Activated CD4-positive, alpha-beta T cell treated with anti-CD3 and anti-CD28 coated beads, Interleukin-2, amount 10 ng/mL, durations not matched to agents 7 days and 5 days (primary cell): ENCODE results near the gene API5. TPM values are rescaled to one million over a fixed set of nuclear protein-coding genes. Genes with fewer than 3 reads are reported as not detected.
"Not testable (repeated sequence)": the region's sequence is repeated elsewhere in the genome, so short reads cannot be mapped to it uniquely, and the experiment has no call there.

Source experiments
- CTCF ChIA-PET: fragments of 350-600 bp; sonication (Branson Sonifier 250); formaldehyde crosslinking; loops from one replicate; lab custom pipeline; 2021; ENCODE audit warnings: antibody characterized with exemption; lab: Charles Lee
- POLR2A ChIA-PET: fragments of 350-600 bp; sonication (Branson Sonifier 250); formaldehyde crosslinking; loops from one replicate; lab custom pipeline; 2021; ENCODE audit warnings: antibody characterized with exemption; lab: Charles Lee
- DNase-seq: peaks from one replicate; pipeline ENCODE4 v3.0.0-alpha.2; 2020
- H3K27ac Mint-ChIP-seq: one replicate; pipeline ENCODE4 v1.8.0; 2021; ENCODE audit warnings: mild to moderate bottlenecking, moderate library complexity, mixed read lengths
- H3K27me3 Mint-ChIP-seq: one replicate; pipeline ENCODE4 v1.8.0; 2021; ENCODE audit warnings: mixed read lengths
- H3K36me3 Mint-ChIP-seq: one replicate; pipeline ENCODE4 v1.8.0; 2021; ENCODE audit warnings: low read depth, mixed read lengths
- H3K4me1 Mint-ChIP-seq: one replicate; pipeline ENCODE4 v1.8.0; 2021; ENCODE audit warnings: mixed read lengths
- H3K4me3 Mint-ChIP-seq: one replicate; pipeline ENCODE4 v1.8.0; 2021; ENCODE audit warnings: mild to moderate bottlenecking, moderate library complexity, mixed read lengths
- H3K9me3 Mint-ChIP-seq: one replicate; pipeline ENCODE4 v1.8.0; 2021; ENCODE audit warnings: mixed read lengths
- total RNA-seq, 2 experiments: library from RNA; stranded (reverse); gene quantifications; one replicate each; pipeline ENCODE4 v1.2.3, GENCODE V29; 2021

The API5 gene
- total RNA-seq, 2 experiments from 2014 or later, result 124 to 129 TPM

DNA sequence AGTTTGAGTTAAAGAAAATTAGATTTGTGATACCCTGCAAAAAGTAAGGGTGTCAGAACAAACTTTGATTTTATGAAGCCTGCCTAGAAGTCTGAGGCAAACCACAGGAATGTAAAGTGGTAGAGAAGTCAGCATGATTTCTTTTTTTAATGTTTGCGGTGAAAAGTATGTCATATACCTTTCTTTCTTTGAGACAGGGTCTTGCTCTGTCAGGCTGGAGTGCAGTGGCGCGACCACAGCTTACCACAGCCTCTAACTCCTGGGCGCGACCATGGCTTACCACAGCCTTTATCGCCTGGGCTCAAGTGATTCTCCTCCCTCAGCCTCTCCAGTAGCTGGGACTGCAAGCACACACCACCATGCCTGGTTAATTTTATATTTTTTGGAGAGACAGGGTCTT is 4.7 kb downstream of the API5 start:
- H3K9me3 Mint-ChIP-seq, result no peaks in the 10 kb centered on the region
- H3K4me3 Mint-ChIP-seq, result no peak overlapping the region
- peak; percentile 23 for DNase-seq
- ChIA-PET POLR2A (no interaction called here), CTCF (no interaction called here)
- H3K4me1 Mint-ChIP-seq, result peaks cover 53% of the 10 kb centered on the region
- no peaks in the 10 kb centered on the region for H3K27me3 Mint-ChIP-seq
- H3K27ac Mint-ChIP-seq, result peak overlapping the region; percentile 57
- H3K36me3 Mint-ChIP-seq, result peaks cover 16% of the 10 kb centered on the region

DNA sequence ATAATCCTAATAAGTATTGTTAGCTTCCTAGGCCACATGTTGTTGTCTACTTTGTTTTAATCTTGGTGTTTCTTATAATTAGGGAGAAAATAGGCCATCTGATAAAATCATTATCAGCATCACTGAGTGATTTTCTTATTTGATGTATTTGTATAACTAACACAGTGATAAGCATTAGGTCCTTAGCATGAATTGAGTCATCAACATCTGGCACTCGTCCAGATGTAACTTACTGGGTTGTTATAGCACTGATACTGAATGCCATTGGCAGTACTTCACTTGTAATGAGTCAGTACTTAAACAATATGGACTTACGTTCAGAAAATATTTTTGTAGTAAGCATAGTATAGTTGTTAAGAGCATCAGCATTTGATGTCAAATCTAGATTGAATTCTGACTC is 16.2 kb downstream of the API5 start:
- peaks cover 54% of the 10 kb centered on the region for H3K36me3 Mint-ChIP-seq
- POLR2A ChIA-PET, result no interaction called here

GRCh38 chr11:43328482-43328881 is 16.7 kb downstream of the API5 start:
- Mint-ChIP-seq H3K36me3 (peaks cover 49% of the 10 kb centered on the region), H3K27me3 (no peaks in the 10 kb centered on the region), H3K4me1 (no peaks in the 10 kb centered on the region), H3K9me3 (no peaks in the 10 kb centered on the region), H3K27ac (no peak overlapping the region), H3K4me3 (no peak overlapping the region)
- ChIA-PET POLR2A (no interaction called here), CTCF (interaction anchor here (1.3 kb wide), 1 partner anchor 17 kb away, joined by 9 read pairs; the partner anchor contains the start of gene API5)
- DNase-seq, result no peak

More for the DNA sequence above, 16.2 kb downstream of the API5 start:
- Mint-ChIP-seq H3K9me3 (no peaks in the 10 kb centered on the region), H3K27me3 (no peaks in the 10 kb centered on the region), H3K4me1 (no peaks in the 10 kb centered on the region), H3K27ac (no peak overlapping the region), H3K4me3 (no peak overlapping the region)
- no peak for DNase-seq
- CTCF ChIA-PET, result interaction anchor here (1.3 kb wide), 1 partner anchor 16 kb away, joined by 9 read pairs; the partner anchor contains the start of gene API5

GRCh38 chr11:43341159-43341558 is 29.4 kb downstream of the API5 start:
- DNase-seq, result no peak
- peaks cover 3% of the 10 kb centered on the region for H3K9me3 Mint-ChIP-seq
- no peaks in the 10 kb centered on the region for H3K27me3 Mint-ChIP-seq
- ChIA-PET POLR2A (no interaction called here), CTCF (interaction anchor here (1.3 kb wide), 1 partner anchor 29 kb away, joined by 3 read pairs; the partner anchor contains the start of gene API5)
- H3K4me1 Mint-ChIP-seq, result no peaks in the 10 kb centered on the region
- no peak overlapping the region for H3K4me3 Mint-ChIP-seq
- H3K36me3 Mint-ChIP-seq, result peaks cover 35% of the 10 kb centered on the region
- H3K27ac Mint-ChIP-seq, result no peak overlapping the region

DNA sequence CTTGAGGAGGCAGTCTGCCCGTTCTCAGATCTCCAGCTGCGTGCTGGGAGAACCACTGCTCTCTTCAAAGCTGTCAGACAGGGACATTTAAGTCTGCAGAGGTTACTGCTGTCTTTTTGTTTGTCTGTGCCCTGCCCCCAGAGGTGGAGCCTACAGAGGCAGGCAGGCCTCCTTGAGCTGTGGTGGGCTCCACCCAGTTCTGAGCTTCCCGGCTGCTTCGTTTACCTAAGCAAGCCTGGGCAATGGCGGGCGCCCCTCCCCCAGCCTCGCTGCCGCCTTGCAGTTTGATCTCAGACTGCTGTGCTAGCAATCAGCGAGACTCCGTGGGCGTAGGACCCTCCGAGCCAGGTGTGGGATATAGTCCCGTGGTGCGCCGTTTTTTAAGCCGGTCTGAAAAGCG is 39.6 kb downstream of the API5 start:
- CTCF ChIA-PET, H3K27ac Mint-ChIP-seq, H3K36me3 Mint-ChIP-seq, H3K27me3 Mint-ChIP-seq, H3K9me3 Mint-ChIP-seq, POLR2A ChIA-PET, H3K4me3 Mint-ChIP-seq, H3K4me1 Mint-ChIP-seq, DNase-seq: not testable (repeated sequence)

GRCh38 chr11:43354311-43354710 is 42.5 kb downstream of the API5 start:
- Mint-ChIP-seq H3K4me1 (peaks cover 15% of the 10 kb centered on the region), H3K4me3 (no peak overlapping the region)

DNA sequence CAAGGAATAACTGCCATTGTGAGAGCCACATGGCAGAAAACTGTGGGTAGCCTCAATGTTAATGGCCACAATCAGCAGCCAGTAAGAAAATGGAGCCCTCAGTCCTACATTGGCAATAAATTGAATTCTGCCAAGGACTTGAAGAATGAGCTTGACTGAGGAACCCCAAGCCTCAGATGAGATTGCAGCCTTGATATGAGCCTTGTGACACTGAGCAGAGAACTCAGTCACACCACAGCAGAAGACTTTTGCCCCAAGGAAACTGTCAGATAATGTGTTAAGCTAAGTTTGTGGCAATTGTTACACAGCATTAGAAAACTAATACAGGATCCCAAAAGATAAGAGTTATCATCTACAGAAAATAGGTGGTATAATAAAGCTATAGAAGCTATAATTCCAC is 44.5 kb downstream of the API5 start:
- ChIA-PET POLR2A (no interaction called here), CTCF (interaction anchor here (0.9 kb wide), 1 partner anchor 44 kb away, joined by 4 read pairs; the partner anchor contains the start of gene API5)
- H3K4me1 Mint-ChIP-seq, result peaks cover 32% of the 10 kb centered on the region
- peak overlapping the region; percentile 39 for H3K27ac Mint-ChIP-seq
- no peak for DNase-seq
- H3K27me3 Mint-ChIP-seq, result no peaks in the 10 kb centered on the region
- peaks cover 10% of the 10 kb centered on the region for H3K36me3 Mint-ChIP-seq
- no peak overlapping the region for H3K4me3 Mint-ChIP-seq
- H3K9me3 Mint-ChIP-seq, result peaks cover 4% of the 10 kb centered on the region

More at GRCh38 chr11:43354311-43354710, 42.5 kb downstream of the API5 start:
- H3K9me3 Mint-ChIP-seq, result peaks cover 4% of the 10 kb centered on the region
- peaks cover 7% of the 10 kb centered on the region for H3K36me3 Mint-ChIP-seq
- no peaks in the 10 kb centered on the region for H3K27me3 Mint-ChIP-seq
- H3K27ac Mint-ChIP-seq, result no peak overlapping the region
- ChIA-PET POLR2A (no interaction called here), CTCF (no interaction called here)
- no peak for DNase-seq

DNA sequence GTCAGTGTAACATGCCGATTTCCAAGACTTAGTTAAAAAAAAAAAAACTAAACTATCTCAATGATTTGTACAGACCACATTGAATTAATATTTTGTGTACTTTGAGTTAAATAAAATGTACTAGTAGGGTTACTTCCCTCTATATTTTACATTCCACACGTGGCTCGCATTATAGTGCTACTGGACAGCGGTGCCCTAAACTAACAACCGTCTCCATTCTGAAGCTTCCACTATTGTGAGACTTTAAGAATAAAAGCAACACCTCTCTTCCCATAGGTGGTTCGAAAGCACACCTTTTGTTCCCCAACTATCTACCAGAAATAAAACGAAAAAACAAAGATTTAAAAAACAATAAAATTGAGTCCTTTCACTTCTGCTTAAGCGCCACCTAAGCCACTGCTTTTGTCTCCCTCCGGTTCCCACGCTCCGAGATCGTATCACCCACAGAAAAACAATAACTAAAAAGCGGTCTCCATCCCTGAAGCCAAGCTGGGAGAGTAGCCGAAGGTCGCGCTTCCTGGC is 46.5 kb downstream of the API5 start:
- Mint-ChIP-seq H3K4me1 (peaks cover 39% of the 10 kb centered on the region), H3K36me3 (peaks cover 11% of the 10 kb centered on the region), H3K4me3 (peak overlapping the region; percentile 96), H3K27me3 (no peaks in the 10 kb centered on the region), H3K27ac (peak overlapping the region; percentile 99), H3K9me3 (peaks cover 4% of the 10 kb centered on the region)
- DNase-seq, result no peak
- CTCF ChIA-PET, result interaction anchor here (0.7 to 2.2 kb wide), 5 partner anchors 14 to 46 kb away, joined by 3 to 15 read pairs (median 4); partner anchors contain the start of gene API5
- POLR2A ChIA-PET, result interaction anchor here (0.7 kb wide), 1 partner anchor 45 kb away, joined by 5 read pairs; no protein-coding TSS in a partner anchor

GRCh38 chr11:43358801-43359421 is 47.1 kb downstream of the API5 start, which contains the start of gene TTC17:
Gene TTC17 (plus strand): TSS chr11:43358920. CDS start chr11:43358955, 35 bp downstream.
- H3K4me3 Mint-ChIP-seq, result peak within 1 kb of the TSS; percentile 96
- CTCF ChIA-PET, result interaction anchor here (0.7 to 2.2 kb wide), 3 partner anchors 13 to 47 kb away, joined by 3 to 15 read pairs (median 5); partner anchors contain the start of gene API5
- peaks cover 4% of the 10 kb centered on the region for H3K9me3 Mint-ChIP-seq
- H3K4me1 Mint-ChIP-seq, result peaks cover 43% of the 10 kb centered on the region
- POLR2A ChIA-PET, result interaction anchor here (0.7 kb wide), 1 partner anchor 46 kb away, joined by 5 read pairs; no protein-coding TSS in a partner anchor
- no peaks in the 10 kb centered on the region for H3K27me3 Mint-ChIP-seq
- H3K36me3 Mint-ChIP-seq, result peaks cover 16% of the 10 kb centered on the region
- peak within 1 kb of the TSS; percentile 99 for H3K27ac Mint-ChIP-seq
- DNase-seq, result peak; percentile 95

DNA sequence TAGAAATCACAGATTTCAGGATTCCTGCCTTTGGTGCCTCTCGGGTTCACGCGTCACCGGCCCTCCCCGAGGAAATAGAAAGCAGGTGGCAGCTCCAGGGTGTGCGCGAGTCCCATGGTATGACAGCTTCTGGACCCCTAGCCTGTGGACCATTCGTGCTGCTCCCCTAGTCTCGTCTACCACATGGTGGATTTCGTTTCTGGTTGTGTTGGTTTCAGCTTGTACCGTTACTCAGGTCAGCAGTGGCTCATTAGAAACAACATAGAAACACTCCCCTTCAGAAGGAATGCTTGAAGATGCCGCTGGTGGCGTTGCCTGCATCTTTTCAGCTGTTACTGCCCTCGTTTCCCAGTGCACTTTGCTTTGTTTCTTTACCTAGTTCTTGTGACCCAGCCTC is 47.6 kb downstream of the API5 start:
- Mint-ChIP-seq H3K27ac (peak overlapping the region; percentile 99), H3K27me3 (no peaks in the 10 kb centered on the region), H3K4me3 (peak overlapping the region; percentile 96), H3K9me3 (peaks cover 4% of the 10 kb centered on the region), H3K36me3 (peaks cover 19% of the 10 kb centered on the region), H3K4me1 (peaks cover 43% of the 10 kb centered on the region)
- ChIA-PET CTCF (interaction anchor here (1.0 to 2.2 kb wide), 2 partner anchors 13 to 47 kb away, joined by 5 to 15 read pairs; partner anchors contain the start of gene API5), POLR2A (no interaction called here)
- peak; percentile 44 for DNase-seq

DNA sequence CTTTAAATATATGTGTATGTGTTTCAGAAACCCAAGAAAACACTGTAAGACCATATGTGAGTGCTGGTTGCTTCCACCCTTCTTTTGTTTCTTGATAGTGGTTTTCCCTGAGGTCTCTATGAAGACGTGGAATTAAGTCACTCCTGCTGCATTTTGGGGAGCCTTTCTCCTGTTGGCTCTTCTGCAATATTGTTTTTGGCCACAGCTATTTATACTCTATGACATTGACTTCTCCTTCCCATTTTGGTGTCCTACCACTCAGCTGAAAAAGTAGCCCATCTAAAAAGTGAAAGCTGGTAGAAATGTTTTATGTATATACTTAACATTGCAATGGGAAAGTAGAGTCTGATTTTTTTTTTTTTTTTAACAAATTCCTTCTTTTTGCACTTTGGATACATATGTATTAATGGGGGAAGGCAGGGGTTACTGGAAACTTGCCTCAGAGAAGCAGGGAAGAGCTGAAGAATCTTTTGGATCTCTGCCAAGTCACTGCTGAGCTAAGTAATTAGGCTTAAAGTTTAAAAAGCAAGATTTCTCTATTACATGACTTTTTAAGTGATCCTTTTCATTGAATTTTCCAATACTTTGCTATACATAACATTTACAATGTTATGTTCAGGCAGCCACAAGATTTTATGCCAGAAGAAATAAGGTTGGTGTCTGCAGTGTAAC is 48.7 kb downstream of the API5 start:
- Mint-ChIP-seq H3K27me3 (no peaks in the 10 kb centered on the region), H3K9me3 (peaks cover 4% of the 10 kb centered on the region), H3K4me3 (peak overlapping the region; percentile 96), H3K4me1 (peaks cover 43% of the 10 kb centered on the region), H3K27ac (peak overlapping the region; percentile 99), H3K36me3 (peaks cover 22% of the 10 kb centered on the region)
- ChIA-PET POLR2A (interaction anchor here (0.7 kb wide), 1 partner anchor 10 kb away, joined by 11 read pairs; no protein-coding TSS in a partner anchor), CTCF (interaction anchor here (1.7 kb wide), 1 partner anchor 49 kb away, joined by 8 read pairs; the partner anchor contains the start of gene API5)
- DNase-seq, result no peak

GRCh38 chr11:43366677-43367076 is 54.9 kb downstream of the API5 start:
- H3K27ac Mint-ChIP-seq, result no peak overlapping the region
- ChIA-PET CTCF (interaction anchor here (0.9 to 1.2 kb wide), 2 partner anchors 19 to 53 kb away, joined by 3 to 4 read pairs; no protein-coding TSS in a partner anchor), POLR2A (no interaction called here)
- H3K4me3 Mint-ChIP-seq, result no peak overlapping the region
- no peak for DNase-seq
- H3K27me3 Mint-ChIP-seq, result no peaks in the 10 kb centered on the region
- no peaks in the 10 kb centered on the region for H3K9me3 Mint-ChIP-seq
- peaks cover 34% of the 10 kb centered on the region for H3K36me3 Mint-ChIP-seq
- peaks cover 33% of the 10 kb centered on the region for H3K4me1 Mint-ChIP-seq
